WTC11 (cell line): ENCODE data around the gene S1PR1. TPM values are rescaled to one million over a fixed set of nuclear protein-coding genes. Genes with fewer than 3 reads are reported as not detected.

Experiments used
- ATAC-seq: fragments of 200-7000 bp; cut with Tn5 transposase; 2 replicates; pipeline ENCODE4 v1.10.0; 2021; ENCODE audit warnings: mild to moderate bottlenecking, moderate library complexity
- CTCF ChIA-PET: fragments of 300-600 bp; sonication (Branson Sonifier 250); formaldehyde crosslinking; loops from one replicate; lab custom pipeline; 2021; ENCODE audit warnings: antibody characterized with exemption; lab: Charles Lee
- POLR2A ChIA-PET: fragments of 350-600 bp; sonication (Branson Sonifier 250); formaldehyde crosslinking; loops from one replicate; lab custom pipeline; 2021; ENCODE audit warnings: antibody characterized with exemption; lab: Charles Lee
- DNase-seq: peaks from one replicate; pipeline ENCODE4 v3.0.0; 2021; ENCODE audit warnings: low spot score
- H3K27ac Mint-ChIP-seq: 2 replicates; pipeline ENCODE4 v1.8.0; 2021; ENCODE audit warnings: mixed read lengths
- H3K27me3 Mint-ChIP-seq: 2 replicates; pipeline ENCODE4 v1.8.0; 2021; ENCODE audit warnings: low read depth, mild to moderate bottlenecking, moderate library complexity, mixed read lengths
- H3K36me3 Mint-ChIP-seq: 2 replicates; pipeline ENCODE4 v1.8.0; 2021; ENCODE audit warnings: mixed read lengths
- H3K4me1 Mint-ChIP-seq: 2 replicates; pipeline ENCODE4 v1.8.0; 2022; ENCODE audit warnings: mixed read lengths
- H3K4me3 Mint-ChIP-seq: 2 replicates; pipeline ENCODE4 v1.8.0; 2021; ENCODE audit warnings: mild to moderate bottlenecking, moderate library complexity, mixed read lengths
- H3K9me3 Mint-ChIP-seq: 2 replicates; pipeline ENCODE4 v1.8.0; 2021; ENCODE audit warnings: mixed read lengths
- ATF1 ChIP-seq: sonication (generic); formaldehyde crosslinking; IDR thresholded peaks from 2 replicates; pipeline ENCODE4 v1.8.1; 2023; ENCODE audit warnings: mild to moderate bottlenecking, moderate library complexity, missing genetic modification reagents
- CTCF ChIP-seq: fragments of 200-600 bp; IDR thresholded peaks from 2 replicates; pipeline ENCODE4 v1.8.0; 2022; ENCODE audit warnings: antibody characterized with exemption
- ESRRA ChIP-seq: sonication (generic); formaldehyde crosslinking; IDR thresholded peaks from 2 replicates; pipeline ENCODE4 v1.8.1; 2022; ENCODE audit warnings: mild to moderate bottlenecking, missing genetic modification reagents, borderline replicate concordance
- JAZF1 ChIP-seq: fragments of 250-450 bp; sonication (Bioruptor Pico); IDR thresholded peaks from 2 replicates; pipeline ENCODE4 v1.9.0; 2021; ENCODE audit warnings: moderate library complexity, mild to moderate bottlenecking, inconsistent platforms
- NFE2L1 ChIP-seq: sonication (generic); formaldehyde crosslinking; IDR thresholded peaks from 2 replicates; pipeline ENCODE4 v1.8.1; 2023; ENCODE audit warnings: missing genetic modification reagents
- PRDM15 ChIP-seq: sonication (generic); formaldehyde crosslinking; IDR thresholded peaks from 2 replicates; pipeline ENCODE4 v1.8.0; 2022; ENCODE audit warnings: missing genetic modification reagents
- RELA ChIP-seq: sonication (generic); formaldehyde crosslinking; IDR thresholded peaks from 2 replicates; pipeline ENCODE4 v1.8.1; 2022; ENCODE audit warnings: missing genetic modification reagents, mild to moderate bottlenecking, borderline replicate concordance
- STAT6 ChIP-seq: sonication (generic); formaldehyde crosslinking; conservative IDR thresholded peaks from 2 replicates; pipeline ENCODE4 v1.8.1; 2023; ENCODE audit warnings: mild to moderate bottlenecking, low read depth, missing genetic modification reagents, moderate library complexity
- TEAD1 ChIP-seq: sonication (generic); formaldehyde crosslinking; IDR thresholded peaks from 2 replicates; pipeline ENCODE4 v1.8.0; 2022; ENCODE audit warnings: mild to moderate bottlenecking, missing genetic modification reagents
- ZBTB21 ChIP-seq: sonication (generic); formaldehyde crosslinking; IDR thresholded peaks from 2 replicates; pipeline ENCODE4 v1.8.1; 2023; ENCODE audit warnings: mild to moderate bottlenecking, missing genetic modification reagents, borderline replicate concordance
- ZNF512 ChIP-seq: sonication (generic); formaldehyde crosslinking; IDR thresholded peaks from 2 replicates; pipeline ENCODE4 v1.8.1; 2022; ENCODE audit warnings: missing genetic modification reagents, borderline replicate concordance
- total RNA-seq: library from RNA; stranded (reverse); gene quantifications from 3 replicates; pipeline ENCODE4 v1.2.3, GENCODE V29; 2021
- TF ChIP-seq, protein P1 (sequence below): sonication (generic); formaldehyde crosslinking; IDR thresholded peaks from 2 replicates; pipeline ENCODE4 v1.8.1; 2023; ENCODE audit warnings: mild to moderate bottlenecking, missing genetic modification reagents

Gene S1PR1
- total RNA-seq, 1 experiment from 2014 or later, result 3.2 TPM

GRCh38 chr1:101196668-101197067 is 40.2 kb upstream of the S1PR1 start:
- no peak for ATAC-seq
- H3K4me1 Mint-ChIP-seq, result peaks cover 5% of the 10 kb centered on the region
- no peaks in the 10 kb centered on the region for H3K36me3 Mint-ChIP-seq
- ChIA-PET POLR2A (no interaction called here), CTCF (no interaction called here)
- H3K27me3 Mint-ChIP-seq, result no peaks in the 10 kb centered on the region
- no peaks in the 10 kb centered on the region for H3K9me3 Mint-ChIP-seq
- no peak overlapping the region for H3K27ac Mint-ChIP-seq
- no peak for DNase-seq
- H3K4me3 Mint-ChIP-seq, result no peak overlapping the region
- TF ChIP-seq ATF1 (CRISPR knock-in tag), result no peak
- TF ChIP-seq ESRRA (CRISPR knock-in tag), result no peak
- no peak for TF ChIP-seq RELA
- no peak for TF ChIP-seq NFE2L1 (CRISPR knock-in tag)
- TF ChIP-seq PRDM15 (CRISPR knock-in tag), result no peak
- no peak for TF ChIP-seq CTCF
- TF ChIP-seq TEAD1 (CRISPR knock-in tag), result no peak
- TF ChIP-seq ZNF512 (CRISPR knock-in tag), result no peak

GRCh38 chr1:101198842-101199636 is 37.8 kb upstream of the S1PR1 start:
- no peak overlapping the region for H3K4me3 Mint-ChIP-seq
- TF ChIP-seq ZBTB21 (CRISPR knock-in tag), result no peak
- no peak for TF ChIP-seq JAZF1 (CRISPR knock-in tag)
- TF ChIP-seq STAT6 (CRISPR knock-in tag), result no peak
- TF ChIP-seq, protein P1, sequence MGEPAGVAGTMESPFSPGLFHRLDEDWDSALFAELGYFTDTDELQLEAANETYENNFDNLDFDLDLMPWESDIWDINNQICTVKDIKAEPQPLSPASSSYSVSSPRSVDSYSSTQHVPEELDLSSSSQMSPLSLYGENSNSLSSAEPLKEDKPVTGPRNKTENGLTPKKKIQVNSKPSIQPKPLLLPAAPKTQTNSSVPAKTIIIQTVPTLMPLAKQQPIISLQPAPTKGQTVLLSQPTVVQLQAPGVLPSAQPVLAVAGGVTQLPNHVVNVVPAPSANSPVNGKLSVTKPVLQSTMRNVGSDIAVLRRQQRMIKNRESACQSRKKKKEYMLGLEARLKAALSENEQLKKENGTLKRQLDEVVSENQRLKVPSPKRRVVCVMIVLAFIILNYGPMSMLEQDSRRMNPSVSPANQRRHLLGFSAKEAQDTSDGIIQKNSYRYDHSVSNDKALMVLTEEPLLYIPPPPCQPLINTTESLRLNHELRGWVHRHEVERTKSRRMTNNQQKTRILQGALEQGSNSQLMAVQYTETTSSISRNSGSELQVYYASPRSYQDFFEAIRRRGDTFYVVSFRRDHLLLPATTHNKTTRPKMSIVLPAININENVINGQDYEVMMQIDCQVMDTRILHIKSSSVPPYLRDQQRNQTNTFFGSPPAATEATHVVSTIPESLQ (CRISPR knock-in tag), result no peak
- ChIA-PET CTCF (interaction anchor here (1.5 kb wide), 1 partner anchor 40 kb away, joined by 6 read pairs; no protein-coding TSS in a partner anchor), POLR2A (no interaction called here)
- H3K36me3 Mint-ChIP-seq, result no peaks in the 10 kb centered on the region
- DNase-seq (no peak), ATAC-seq (no peak)
- H3K9me3 Mint-ChIP-seq, result no peaks in the 10 kb centered on the region
- no peaks in the 10 kb centered on the region for H3K27me3 Mint-ChIP-seq
- no peak overlapping the region for H3K27ac Mint-ChIP-seq
- H3K4me1 Mint-ChIP-seq, result peaks cover 5% of the 10 kb centered on the region
